Activated CD4-positive, alpha-beta T cell treated with anti-CD3 and anti-CD28 coated beads for 36 hours (primary cell): Measurements from ENCODE around the gene PACSIN2. TPM values are rescaled to one million over a fixed set of nuclear protein-coding genes. Genes with fewer than 3 reads are reported as not detected.

Experiments used
- ATAC-seq: fragments of 200-7000 bp; cut with Tn5 transposase; one replicate; pipeline ENCODE4 v1.10.0; 2021; ENCODE audit warnings: mild to moderate bottlenecking, moderate library complexity
- CTCF ChIA-PET: fragments of 350-600 bp; sonication (Branson Sonifier 250); formaldehyde crosslinking; loops from one replicate; lab custom pipeline; 2021; ENCODE audit warnings: antibody characterized with exemption; lab: Charles Lee
- POLR2A ChIA-PET: fragments of 350-600 bp; sonication (Branson Sonifier 250); formaldehyde crosslinking; loops from one replicate; lab custom pipeline; 2021; ENCODE audit warnings: antibody characterized with exemption, inconsistent platforms; lab: Charles Lee
- DNase-seq: peaks from one replicate; pipeline ENCODE4 v3.0.0-alpha.2; 2020
- H3K27ac Mint-ChIP-seq: one replicate; pipeline ENCODE4 v1.8.0; 2021; ENCODE audit warnings: mixed read lengths
- H3K27me3 Mint-ChIP-seq: one replicate; pipeline ENCODE4 v1.8.0; 2021; ENCODE audit warnings: mixed read lengths
- H3K36me3 Mint-ChIP-seq: one replicate; pipeline ENCODE4 v1.8.0; 2021; ENCODE audit warnings: low read depth, mixed read lengths
- H3K4me1 Mint-ChIP-seq: one replicate; pipeline ENCODE4 v1.8.0; 2021; ENCODE audit warnings: mixed read lengths
- H3K4me3 Mint-ChIP-seq: one replicate; pipeline ENCODE4 v1.8.0; 2021; ENCODE audit warnings: mild to moderate bottlenecking, moderate library complexity, mixed read lengths
- H3K9me3 Mint-ChIP-seq: one replicate; pipeline ENCODE4 v1.8.0; 2021; ENCODE audit warnings: low read depth, mixed read lengths
- intact Hi-C, 2 experiments: fragments of 100-400 bp; cut with DNase I in 1 of 2; cut with micrococcal nuclease in 1 of 2; formaldehyde crosslinking; loops; one replicate each; pipeline versions ENCODE4 v1.14.2 to v1.15.1; 2022 to 2024; cut with DNase I, micrococcal nuclease
- total RNA-seq, 2 experiments: library from RNA; stranded (reverse); gene quantifications; one replicate each; pipeline ENCODE4 v1.2.3, GENCODE V29; 2021

The PACSIN2 gene
- total RNA-seq, 2 experiments from 2014 or later = 27.9 to 28.1 TPM

DNA sequence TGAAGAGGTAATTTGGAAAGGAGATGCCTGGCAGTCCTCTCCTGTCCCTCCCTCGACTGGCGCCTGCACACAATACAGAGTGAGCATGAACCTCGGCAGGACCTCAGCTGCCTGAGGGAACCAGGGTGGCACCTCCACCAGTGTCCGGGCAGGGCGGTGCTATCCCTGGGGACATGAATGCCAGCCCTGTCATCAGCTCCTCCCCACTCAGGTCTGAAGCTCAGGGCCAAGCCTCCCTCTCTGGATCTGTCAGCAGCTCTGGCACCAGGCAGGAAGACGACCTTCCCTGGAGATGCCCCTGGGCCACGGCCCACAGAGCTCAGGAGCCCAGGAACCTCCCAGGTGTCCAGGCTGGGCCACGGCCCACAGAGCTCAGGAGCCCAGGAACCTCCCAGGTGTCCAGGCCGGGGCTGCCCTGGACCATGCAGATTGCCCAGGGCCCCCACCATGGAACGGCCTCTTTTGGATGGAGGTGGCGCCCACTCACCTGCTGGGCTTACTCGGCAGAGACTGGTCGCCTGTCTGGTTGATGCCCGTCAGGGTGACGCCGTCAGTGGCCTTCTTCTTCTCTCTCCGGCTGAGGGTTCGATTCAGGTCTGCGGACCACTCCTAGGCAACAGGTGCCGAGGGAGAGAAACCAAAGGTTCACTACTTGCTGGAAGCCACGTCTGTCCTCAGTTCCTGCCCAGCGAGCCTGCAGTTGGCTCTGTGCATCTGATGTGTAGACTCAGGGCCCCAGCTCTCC lies 136.2 kb downstream of the PACSIN2 start:
- intact Hi-C loops = no loop called here
- Mint-ChIP-seq H3K9me3 (no peaks in the 10 kb centered on the region), H3K27me3 (no peaks in the 10 kb centered on the region), H3K4me1 (no peaks in the 10 kb centered on the region), H3K36me3 (peaks cover 13% of the 10 kb centered on the region), H3K27ac (no peak overlapping the region), H3K4me3 (no peak overlapping the region)
- CTCF ChIA-PET = interaction anchor here (0.6 kb wide), 1 partner anchor 193 kb away, joined by 6 read pairs; no protein-coding TSS in a partner anchor
- ATAC-seq (no peak), DNase-seq (no peak)
- POLR2A ChIA-PET = no interaction called here

GRCh38 chr22:42877597-42878340 lies 137.2 kb downstream of the PACSIN2 start:
- Mint-ChIP-seq H3K9me3 (no peaks in the 10 kb centered on the region), H3K36me3 (peaks cover 10% of the 10 kb centered on the region), H3K27ac (no peak overlapping the region), H3K4me3 (no peak overlapping the region), H3K27me3 (no peaks in the 10 kb centered on the region), H3K4me1 (no peaks in the 10 kb centered on the region)
- ChIA-PET CTCF (interaction anchor here (1.5 kb wide), 1 partner anchor 9 kb away, joined by 6 read pairs; no protein-coding TSS in a partner anchor), POLR2A (no interaction called here)
- ATAC-seq = no peak
- intact Hi-C loops = no loop called here
- no peak for DNase-seq

- H3K9me3 Mint-ChIP-seq = no peaks in the 10 kb centered on the region
- H3K36me3 Mint-ChIP-seq = peaks cover 10% of the 10 kb centered on the region
- H3K27ac Mint-ChIP-seq = no peak overlapping the region
- CTCF ChIA-PET = interaction anchor here (1.5 kb wide), 1 partner anchor 9 kb away, joined by 6 read pairs; no protein-coding TSS in a partner anchor
- no peaks in the 10 kb centered on the region for H3K27me3 Mint-ChIP-seq
- no peaks in the 10 kb centered on the region for H3K4me1 Mint-ChIP-seq
- H3K4me3 Mint-ChIP-seq = no peak overlapping the region
- intact Hi-C loops = no loop called here
- ATAC-seq = no peak
- DNase-seq = no peak
- POLR2A ChIA-PET = no interaction called here
Observed at GRCh38 chr22:42877158-42877557, 137.8 kb downstream of the PACSIN2 start.

DNA sequence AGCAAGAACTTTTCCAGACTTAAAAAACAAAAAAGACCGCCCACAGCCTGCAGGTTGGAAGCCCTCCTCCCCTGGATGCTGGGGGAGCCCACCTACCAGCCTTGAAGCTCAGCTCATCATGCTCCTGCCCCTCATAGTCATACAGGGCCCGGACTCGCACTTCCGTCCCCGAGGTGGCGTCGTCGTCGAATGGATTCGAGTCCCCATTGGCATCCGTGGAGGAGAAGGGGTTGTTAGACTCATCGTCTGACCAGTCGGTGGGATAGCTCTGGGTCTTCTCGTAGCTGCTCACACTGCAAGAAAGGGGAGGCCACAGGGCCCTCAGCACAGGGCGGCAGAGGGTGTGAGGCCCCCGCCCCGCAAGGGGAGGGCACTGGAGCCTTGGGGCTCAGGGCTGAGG lies 138.9 kb downstream of the PACSIN2 start:
- Mint-ChIP-seq H3K27ac (no peak overlapping the region), H3K9me3 (no peaks in the 10 kb centered on the region), H3K4me1 (no peaks in the 10 kb centered on the region), H3K27me3 (no peaks in the 10 kb centered on the region), H3K36me3 (peaks cover 10% of the 10 kb centered on the region), H3K4me3 (no peak overlapping the region)
- ChIA-PET CTCF (no interaction called here), POLR2A (no interaction called here)
- DNase-seq (no peak), ATAC-seq (no peak)
- intact Hi-C loops = no loop called here

- Mint-ChIP-seq H3K27me3 (no peaks in the 10 kb centered on the region), H3K36me3 (peaks cover 11% of the 10 kb centered on the region), H3K4me1 (no peaks in the 10 kb centered on the region), H3K4me3 (no peak overlapping the region), H3K27ac (no peak overlapping the region), H3K9me3 (no peaks in the 10 kb centered on the region)
- POLR2A ChIA-PET = interaction anchor here (0.7 kb wide), 1 partner anchor 199 kb away, joined by 6 read pairs; no protein-coding TSS in a partner anchor
- intact Hi-C loops = no loop called here
- CTCF ChIA-PET = no interaction called here
- DNase-seq = no peak
- no peak for ATAC-seq
Observed at GRCh38 chr22:42874010-42874409, 140.9 kb downstream of the PACSIN2 start.

- DNase-seq (no peak), ATAC-seq (no peak)
- POLR2A ChIA-PET = interaction anchor here (0.7 kb wide), 2 partner anchors 200 to 289 kb away, joined by 3 to 6 read pairs; no protein-coding TSS in a partner anchor
- no peak overlapping the region for H3K4me3 Mint-ChIP-seq
- H3K9me3 Mint-ChIP-seq = no peaks in the 10 kb centered on the region
- CTCF ChIA-PET = no interaction called here
- peaks cover 11% of the 10 kb centered on the region for H3K36me3 Mint-ChIP-seq
- H3K27me3 Mint-ChIP-seq = no peaks in the 10 kb centered on the region
- H3K4me1 Mint-ChIP-seq = no peaks in the 10 kb centered on the region
- intact Hi-C loops = no loop called here
- H3K27ac Mint-ChIP-seq = no peak overlapping the region
Observed at GRCh38 chr22:42873356-42873755, 141.6 kb downstream of the PACSIN2 start.

- Mint-ChIP-seq H3K27me3 (no peaks in the 10 kb centered on the region), H3K27ac (no peak overlapping the region), H3K4me3 (no peak overlapping the region), H3K9me3 (no peaks in the 10 kb centered on the region), H3K36me3 (peaks cover 11% of the 10 kb centered on the region), H3K4me1 (no peaks in the 10 kb centered on the region)
- CTCF ChIA-PET = no interaction called here
- intact Hi-C loops = no loop called here
- ATAC-seq (no peak), DNase-seq (no peak)
- POLR2A ChIA-PET = interaction anchor here (0.5 kb wide), 1 partner anchor 132 kb away, joined by 6 read pairs; no protein-coding TSS in a partner anchor
Observed at GRCh38 chr22:42872821-42873220, 142.1 kb downstream of the PACSIN2 start.

DNA sequence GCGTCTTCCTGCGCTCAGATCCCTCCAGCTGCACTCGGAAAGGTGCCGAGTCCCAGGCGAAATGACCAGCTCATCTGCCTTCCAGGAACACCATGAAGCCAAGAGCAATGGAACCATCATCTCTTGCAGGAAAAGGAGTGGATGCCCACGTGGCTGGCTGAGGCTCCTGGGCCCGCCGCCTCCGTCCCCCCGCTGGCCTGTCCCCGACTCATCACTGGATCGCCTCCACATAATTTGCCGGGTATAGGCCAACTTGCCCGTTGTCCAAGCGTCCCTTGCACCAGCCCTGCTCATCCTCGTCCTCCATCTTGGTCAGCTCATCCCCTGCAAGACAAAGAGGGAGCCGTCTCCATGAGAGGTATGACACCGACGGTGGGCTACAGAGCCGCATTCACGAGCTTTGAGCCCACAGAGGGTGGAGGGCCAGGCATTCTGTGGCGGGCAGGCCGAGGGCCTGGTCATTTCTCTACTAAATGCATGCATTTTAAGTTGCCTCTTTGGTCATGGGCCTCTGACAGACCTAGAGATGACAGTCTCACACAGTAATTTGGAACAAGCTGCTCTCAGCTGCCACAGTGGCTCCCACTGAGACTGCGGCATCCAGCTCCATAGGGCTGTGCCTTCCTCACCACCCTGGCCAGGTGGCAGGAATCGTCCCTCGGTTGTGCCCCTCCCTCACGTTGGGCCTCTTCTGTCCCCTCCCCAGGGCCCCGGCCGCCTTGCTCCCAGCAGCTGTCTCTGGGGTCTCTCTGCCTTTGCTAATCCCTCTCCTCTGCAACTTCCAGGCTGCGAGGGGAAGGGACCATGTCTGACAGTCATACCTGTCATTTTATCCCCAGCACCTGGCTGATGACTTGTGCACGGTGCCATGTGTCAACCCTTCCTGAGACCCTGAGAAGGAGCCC lies 143.6 kb downstream of the PACSIN2 start:
- DNase-seq = no peak
- Mint-ChIP-seq H3K36me3 (peaks cover 11% of the 10 kb centered on the region), H3K4me3 (no peak overlapping the region), H3K9me3 (no peaks in the 10 kb centered on the region), H3K27ac (no peak overlapping the region), H3K4me1 (no peaks in the 10 kb centered on the region), H3K27me3 (no peaks in the 10 kb centered on the region)
- ATAC-seq = no peak
- CTCF ChIA-PET = interaction anchor here (0.6 to 0.7 kb wide), 3 partner anchors 10 to 574 kb away, joined by 3 read pairs; no protein-coding TSS in a partner anchor
- intact Hi-C loops = no loop called here
- POLR2A ChIA-PET = interaction anchor here (0.7 kb wide), 1 partner anchor 24 kb away, joined by 3 read pairs; no protein-coding TSS in a partner anchor

GRCh38 chr22:42869888-42870480 lies 145.0 kb downstream of the PACSIN2 start:
- no peak overlapping the region for H3K27ac Mint-ChIP-seq
- CTCF ChIA-PET = interaction anchor here (0.6 kb wide), 1 partner anchor 220 kb away, joined by 4 read pairs; no protein-coding TSS in a partner anchor
- no peaks in the 10 kb centered on the region for H3K27me3 Mint-ChIP-seq
- no peak overlapping the region for H3K4me3 Mint-ChIP-seq
- intact Hi-C loops = loop anchor here in 1 of 2 experiments (10.0 kb wide), 2 partner anchors 145 to 225 kb away; partner anchors contain the start of gene PACSIN2
- H3K36me3 Mint-ChIP-seq = peaks cover 12% of the 10 kb centered on the region
- DNase-seq (no peak), ATAC-seq (no peak)
- POLR2A ChIA-PET = interaction anchor here (0.6 kb wide), 1 partner anchor 120 kb away, joined by 3 read pairs; no protein-coding TSS in a partner anchor
- H3K4me1 Mint-ChIP-seq = peaks cover 3% of the 10 kb centered on the region
- peaks cover 2% of the 10 kb centered on the region for H3K9me3 Mint-ChIP-seq

GRCh38 chr22:42869463-42869862 lies 145.5 kb downstream of the PACSIN2 start:
- CTCF ChIA-PET = interaction anchor here (0.8 to 0.9 kb wide), 2 partner anchors 167 to 235 kb away, joined by 3 read pairs; no protein-coding TSS in a partner anchor
- H3K27ac Mint-ChIP-seq = no peak overlapping the region
- no peak for ATAC-seq

More at GRCh38 chr22:42869463-42869862, 145.5 kb downstream of the PACSIN2 start:
- Mint-ChIP-seq H3K4me1 (peaks cover 7% of the 10 kb centered on the region), H3K27me3 (no peaks in the 10 kb centered on the region), H3K9me3 (peaks cover 6% of the 10 kb centered on the region), H3K36me3 (peaks cover 16% of the 10 kb centered on the region), H3K4me3 (no peak overlapping the region)
- intact Hi-C loops = loop anchor here in 1 of 2 experiments (10.0 kb wide), 2 partner anchors 145 to 225 kb away; partner anchors contain the start of gene PACSIN2
- no peak for DNase-seq
- POLR2A ChIA-PET = interaction anchor here (0.6 kb wide), 1 partner anchor 121 kb away, joined by 3 read pairs; no protein-coding TSS in a partner anchor
